ENCODE measurements around the gene MICB.
A peak's percentile ranks its signal among the peaks of the same experiment; 100 is the strongest.
"Not testable (repeated sequence)": the region's sequence is repeated elsewhere in the genome, so short reads cannot be mapped to it uniquely, and the experiment has no call there.

The MICB gene

DNA sequence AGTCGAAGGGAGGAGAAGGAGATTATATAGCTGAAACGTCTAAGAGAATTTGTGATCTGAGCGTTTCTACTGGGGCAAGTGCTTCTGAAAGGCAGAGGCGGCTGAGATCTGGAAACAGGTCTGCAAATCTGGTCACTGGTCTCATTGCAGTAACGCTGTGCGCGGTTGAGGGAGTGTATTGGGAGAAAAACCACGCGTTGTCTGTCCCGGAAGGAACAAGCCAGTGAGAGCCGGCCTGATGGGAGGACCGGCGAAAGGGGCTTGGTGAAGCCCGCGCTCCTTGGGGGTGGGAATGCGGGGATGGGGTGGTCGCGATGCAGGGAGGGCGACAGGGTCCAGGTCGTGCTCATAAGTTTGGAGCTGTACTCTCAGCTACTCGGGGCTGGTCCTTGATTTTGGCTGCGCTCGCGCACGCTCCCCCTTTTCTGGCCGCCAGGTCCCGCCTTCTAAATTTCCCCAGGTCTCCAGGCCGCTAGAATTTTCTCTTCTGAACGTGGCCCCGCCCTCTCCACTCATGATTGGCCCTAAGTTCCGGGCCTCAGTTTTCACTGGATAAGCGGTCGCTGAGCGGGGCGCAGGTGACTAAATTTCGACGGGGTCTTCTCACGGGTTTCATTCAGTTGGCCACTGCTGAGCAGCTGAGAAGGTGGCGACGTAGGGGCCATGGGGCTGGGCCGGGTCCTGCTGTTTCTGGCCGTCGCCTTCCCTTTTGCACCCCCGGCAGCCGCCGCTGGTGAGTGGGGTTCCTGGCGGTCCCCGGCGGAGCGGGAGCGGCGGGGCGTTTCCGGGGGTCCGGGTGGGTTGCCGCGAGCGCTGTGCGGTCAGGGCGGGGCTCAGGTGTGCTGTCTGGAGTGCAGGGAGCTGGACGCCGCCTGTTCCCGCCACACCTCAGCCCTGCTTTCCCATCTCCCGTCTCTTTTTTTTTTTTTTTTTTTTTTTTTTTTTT is at the start of gene MICB:
Gene MICB (plus strand): TSS at position 615 of the 946 bp plus-strand sequence. CDS start 49 bp downstream, at position 664.
- DNase-seq (ENCODE audit: low read depth in 2 of 2) = peak; percentile 61 to 72

DNA sequence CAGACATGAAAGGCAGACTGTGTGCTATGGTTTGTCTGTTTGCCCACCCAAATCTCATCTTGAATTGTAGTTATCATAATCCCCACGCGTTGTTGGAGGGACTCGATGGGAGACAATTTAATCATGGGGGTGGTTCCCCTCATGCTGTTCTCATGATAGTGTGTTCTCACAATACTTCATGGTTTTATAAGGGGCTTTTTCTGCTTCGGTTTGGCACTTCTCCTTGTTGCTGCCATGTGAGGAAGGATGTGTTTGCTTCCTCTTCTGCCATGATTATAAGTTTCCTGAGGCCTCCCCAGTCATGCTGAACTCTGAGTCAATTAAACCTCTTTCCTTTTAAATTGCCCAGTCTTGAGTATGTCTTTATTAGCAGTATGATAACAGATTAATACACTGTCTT is 47.2 kb upstream of the MICB start:
- no peak for DNase-seq (ENCODE audit: low read depth in 2 of 2)

DNA sequence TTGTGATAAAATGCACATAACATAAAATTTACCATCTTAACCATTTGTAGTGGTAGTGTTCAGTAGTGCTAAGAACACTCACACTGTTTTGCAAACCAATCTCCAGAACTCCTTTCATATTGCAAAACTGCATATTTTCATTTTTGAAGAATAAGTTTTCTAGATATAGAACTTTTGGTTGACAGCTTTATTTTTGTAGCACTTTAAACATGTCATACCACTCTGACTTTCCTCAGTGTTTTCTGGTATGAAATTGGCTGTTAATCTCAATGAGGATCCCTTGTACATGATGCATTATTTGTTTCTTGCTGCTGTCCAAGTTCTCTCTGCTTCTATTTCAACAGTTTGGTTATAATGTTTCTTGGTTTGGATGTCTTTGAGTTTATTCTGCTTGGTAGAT is 45.1 kb upstream of the MICB start:
- DNase-seq (ENCODE audit: low read depth in 2 of 2) = no peak

DNA sequence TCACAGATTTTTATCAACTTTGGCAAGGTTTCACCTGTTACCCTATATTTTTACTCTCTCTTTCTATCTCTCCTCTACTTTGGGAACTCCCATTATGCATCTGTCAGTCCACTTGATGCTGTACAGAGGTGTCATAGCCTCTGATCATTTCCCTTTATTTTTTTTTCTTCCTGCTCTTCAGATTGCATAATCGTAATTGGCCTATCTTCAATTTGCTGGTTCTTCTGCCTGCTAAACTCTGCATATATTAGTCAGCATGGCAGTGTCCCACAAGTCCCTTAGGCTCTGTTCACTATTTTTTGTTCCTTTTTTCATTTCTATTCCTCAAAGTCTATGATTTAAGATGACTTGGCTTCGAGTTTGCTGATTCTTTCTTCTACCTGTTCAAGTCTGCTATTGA is 44.7 kb upstream of the MICB start:
- no peak for DNase-seq (ENCODE audit: low read depth in 2 of 2)

DNA sequence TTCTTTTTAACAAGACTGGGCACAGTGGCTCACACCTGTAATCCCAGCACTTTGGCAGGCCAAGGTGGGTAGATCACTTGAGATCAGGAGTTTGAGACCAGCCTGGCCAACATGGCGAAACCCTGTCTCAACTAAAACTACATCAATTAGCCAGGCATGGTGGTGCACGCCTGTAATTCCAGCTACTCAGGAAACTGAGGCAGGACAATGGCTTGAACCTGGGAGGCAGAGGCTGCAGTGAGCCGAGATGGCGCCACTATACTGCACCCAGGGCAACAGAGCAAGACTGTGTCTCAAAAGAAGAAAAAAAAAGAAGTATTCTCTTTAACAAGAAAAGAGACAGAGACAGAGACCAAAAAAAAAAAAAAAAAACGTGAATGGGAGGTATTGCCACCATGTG is 38.1 kb upstream of the MICB start:
- not testable (repeated sequence) for DNase-seq (ENCODE audit: low read depth in 2 of 2)

DNA sequence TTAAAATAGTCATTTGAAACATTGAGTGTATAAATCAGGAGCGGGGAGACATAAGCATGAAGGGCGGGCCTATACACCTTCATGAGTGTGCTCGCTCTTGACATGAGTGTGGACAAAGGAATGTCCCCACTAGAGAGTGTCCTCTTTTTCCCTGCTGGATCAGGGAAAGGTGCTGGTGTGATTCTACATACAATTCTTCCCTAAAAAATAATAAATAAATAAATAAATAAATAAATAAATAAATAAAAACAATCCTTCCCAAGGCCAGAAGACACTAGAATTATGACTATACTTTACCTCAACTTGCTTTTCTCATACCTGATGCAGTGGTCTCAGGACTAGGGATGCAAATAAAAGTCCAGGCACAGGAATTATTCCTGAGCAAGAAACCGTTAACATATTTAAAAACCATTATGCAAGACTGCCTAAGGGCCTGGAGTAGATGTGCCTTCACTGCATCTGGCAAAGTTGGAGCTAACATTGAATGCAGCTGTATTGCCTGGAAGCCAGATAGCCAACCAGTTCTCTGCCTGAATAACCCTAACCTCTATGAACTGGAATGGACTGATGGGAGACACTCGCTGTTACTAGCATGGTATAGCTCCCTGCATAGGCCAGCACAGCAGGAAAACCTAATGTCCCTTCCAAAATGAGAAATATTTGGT is 37.5 kb upstream of the MICB start:
- DNase-seq (ENCODE audit: low read depth in 2 of 2) = no peak

DNA sequence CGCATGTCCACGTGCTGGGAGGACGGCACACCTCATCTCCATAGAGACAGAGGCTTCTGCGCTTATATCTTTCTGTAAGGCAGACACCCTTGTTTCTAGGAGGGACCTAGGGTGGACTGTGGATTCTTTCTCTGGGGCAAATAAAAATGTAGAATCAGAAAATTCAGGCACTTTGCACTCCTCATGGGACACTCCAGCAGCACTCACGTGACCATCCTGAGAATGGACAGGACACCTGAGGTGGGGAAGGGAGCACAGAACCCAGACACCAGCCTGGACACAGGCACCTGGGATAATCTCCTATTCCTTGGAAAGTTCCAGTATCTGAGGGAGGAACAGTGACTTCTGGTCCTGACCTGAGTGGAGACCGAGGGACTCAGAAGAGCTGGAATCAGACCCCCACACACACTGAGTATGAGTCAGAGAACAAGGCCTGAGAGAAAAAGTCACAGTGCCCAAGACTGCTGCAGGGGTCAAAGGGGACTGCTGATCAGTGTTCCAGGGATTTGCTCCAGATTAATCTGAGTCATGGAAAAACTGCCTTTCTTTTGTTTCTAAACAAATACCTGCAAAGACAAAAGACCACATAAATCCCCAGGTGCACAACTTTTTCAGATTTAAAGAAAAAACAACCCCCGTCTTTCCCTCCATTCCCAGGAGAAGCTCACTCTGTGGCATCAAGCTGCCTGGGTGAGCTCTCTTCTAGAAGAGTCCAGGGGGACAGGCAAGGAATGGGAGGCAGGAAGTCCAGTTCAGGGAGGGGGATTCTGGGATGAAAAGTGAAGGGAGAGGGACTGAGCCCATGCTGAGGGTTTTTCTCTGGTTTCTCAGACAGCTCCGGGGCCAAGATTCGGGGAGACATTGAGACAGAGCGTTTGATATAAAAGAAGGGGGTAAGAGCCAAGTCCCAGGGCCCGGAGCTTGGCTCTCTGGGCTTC is 35.6 kb upstream of the MICB start:
- DNase-seq (ENCODE audit: low read depth in 2 of 2) = no peak

DNA sequence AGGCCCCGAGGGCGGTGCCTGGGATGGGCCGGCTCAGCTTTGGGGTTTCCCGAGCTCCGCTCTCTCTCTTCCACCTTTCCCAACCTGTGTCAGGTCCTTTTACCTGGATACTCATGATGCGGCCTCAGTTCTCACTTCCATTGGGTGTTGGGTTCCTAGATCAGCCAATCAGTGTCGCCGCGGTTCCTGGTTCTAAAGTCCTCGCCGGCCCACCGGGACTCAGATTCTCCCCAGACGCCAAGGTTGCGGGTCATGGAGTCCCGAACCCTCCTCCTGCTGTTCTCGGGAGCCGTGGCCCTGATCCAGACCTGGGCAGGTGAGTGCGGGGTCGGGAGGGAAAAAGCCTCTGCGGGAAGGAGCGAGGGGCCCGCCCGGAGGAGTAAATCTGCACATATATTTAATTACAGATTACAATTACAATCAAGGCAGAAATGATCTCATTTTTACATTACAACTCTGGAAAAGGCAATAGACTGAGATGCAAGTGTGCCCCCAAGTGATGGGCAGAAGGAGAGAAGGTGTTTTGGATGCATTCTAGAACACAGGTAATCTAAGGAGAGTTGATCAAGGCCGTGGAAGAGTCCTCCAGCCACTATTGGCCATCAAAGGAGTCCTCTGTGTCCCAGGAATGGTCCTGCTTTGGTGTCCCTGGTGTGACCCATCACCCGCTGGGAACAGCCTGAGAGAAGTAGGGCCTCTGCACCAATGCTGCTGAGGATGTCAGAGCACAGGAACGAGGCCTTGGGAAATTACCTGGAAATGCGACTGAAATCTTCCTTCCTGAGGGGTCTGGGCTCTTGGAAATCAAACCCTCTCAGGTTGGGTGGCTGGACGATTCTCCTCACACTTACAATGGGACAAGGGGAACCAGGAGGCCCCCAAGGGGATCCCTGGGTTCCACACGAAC is 34.7 kb upstream of the MICB start:
- DNase-seq (ENCODE audit: low read depth in 2 of 2) = peak; percentile 82 to 86

DNA sequence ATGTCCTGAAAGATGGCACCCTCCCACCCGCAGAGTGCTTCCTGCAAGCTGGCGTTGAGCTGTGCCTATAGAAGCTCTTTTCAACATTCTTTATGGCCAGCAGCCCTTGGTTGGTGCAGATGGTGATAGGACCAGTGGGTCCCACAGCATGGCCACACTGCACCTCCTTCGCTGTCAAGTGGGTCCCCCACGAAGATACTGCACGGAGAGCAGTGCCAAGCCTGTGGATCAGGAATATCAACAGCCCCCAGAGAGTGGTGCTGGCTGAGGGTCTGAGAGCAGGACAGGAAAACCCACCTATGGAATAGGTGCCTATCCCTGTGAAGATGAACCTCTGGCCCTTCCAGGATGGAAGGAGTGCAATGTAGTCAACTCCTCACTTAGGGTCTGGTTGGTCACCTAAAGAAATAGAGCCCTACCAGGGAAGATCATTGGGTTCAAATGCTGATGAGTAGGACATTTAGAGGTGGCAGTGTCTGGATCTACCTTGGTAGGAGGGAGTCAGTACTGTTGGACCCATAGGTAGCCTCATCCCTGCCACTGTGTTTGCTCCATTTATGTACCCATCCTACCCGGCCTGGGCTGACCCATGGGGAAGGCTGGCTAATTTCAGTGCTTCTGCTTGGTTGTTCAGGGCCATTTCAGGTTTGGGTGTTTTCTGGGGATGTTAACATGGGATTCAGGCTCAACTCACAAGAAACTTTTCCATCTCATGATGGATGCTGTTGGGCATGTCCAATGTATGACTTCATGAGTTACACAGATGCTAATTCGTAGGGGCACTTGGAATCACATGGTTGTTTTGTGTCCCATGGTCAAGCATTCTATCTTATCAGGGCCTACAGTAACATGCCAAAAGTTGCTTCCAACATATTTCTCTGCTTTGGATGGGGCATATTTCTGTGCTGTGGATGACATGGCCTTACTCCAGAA is 33.4 kb upstream of the MICB start:
- DNase-seq (ENCODE audit: low read depth in 2 of 2) = no peak

DNA sequence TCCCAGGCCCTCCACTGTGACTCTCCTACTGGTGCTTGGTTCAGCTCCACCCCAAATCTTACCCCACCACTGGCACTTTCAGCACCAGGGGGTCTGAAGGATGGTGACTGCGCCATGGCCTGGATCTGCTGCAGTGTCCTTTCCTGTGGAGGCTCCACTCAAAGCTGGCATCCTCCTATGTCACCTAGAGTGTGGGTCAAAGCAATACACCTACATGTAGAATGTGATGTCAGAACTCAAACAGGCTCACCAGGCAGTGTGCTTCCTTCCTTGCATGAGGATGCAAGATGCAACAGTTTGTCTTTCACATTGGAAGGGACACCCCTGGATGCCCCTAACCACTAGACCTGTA is 32.8 kb upstream of the MICB start:
- no peak for DNase-seq (ENCODE audit: low read depth in 2 of 2)

DNA sequence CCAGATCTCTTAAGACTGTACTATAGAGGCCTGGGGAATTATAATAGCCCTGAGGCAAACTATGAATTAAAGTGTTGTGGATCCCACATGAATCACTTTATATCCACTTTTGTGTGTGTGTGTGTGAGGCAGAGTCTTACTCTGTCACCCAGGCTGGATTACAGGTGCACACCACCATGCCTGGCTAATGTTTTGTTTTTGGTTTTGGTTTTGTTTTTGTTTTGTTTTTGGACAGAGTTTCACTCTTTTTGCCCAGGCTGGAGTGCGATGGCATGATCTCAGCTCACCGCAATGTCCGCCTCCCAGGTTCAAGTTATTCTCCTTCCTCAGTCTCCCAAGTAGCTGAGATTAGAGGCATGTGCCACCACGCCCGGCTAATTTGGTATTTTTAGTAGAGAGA is 32.2 kb upstream of the MICB start:
- DNase-seq (ENCODE audit: low read depth in 2 of 2) = no peak

DNA sequence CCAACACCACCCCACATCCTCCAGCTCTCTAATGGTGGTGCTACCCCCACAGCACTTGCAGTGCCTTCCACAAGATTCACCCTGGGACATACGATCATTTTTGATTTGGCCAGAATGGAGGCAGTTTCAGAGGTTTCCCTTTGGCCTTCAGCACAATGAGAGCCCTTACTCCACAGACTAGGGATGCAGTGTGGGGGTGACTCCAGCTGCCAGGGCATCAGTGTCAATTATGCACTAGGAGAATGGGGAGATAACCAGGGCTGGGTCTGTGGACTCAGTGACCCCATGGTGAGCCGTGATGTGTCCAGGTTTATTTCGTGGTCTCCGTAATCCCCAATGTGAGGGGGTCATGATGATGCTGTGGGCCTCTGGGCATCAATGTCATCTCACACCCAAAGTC is 31.5 kb upstream of the MICB start:
- no peak for DNase-seq (ENCODE audit: low read depth in 2 of 2)

DNA sequence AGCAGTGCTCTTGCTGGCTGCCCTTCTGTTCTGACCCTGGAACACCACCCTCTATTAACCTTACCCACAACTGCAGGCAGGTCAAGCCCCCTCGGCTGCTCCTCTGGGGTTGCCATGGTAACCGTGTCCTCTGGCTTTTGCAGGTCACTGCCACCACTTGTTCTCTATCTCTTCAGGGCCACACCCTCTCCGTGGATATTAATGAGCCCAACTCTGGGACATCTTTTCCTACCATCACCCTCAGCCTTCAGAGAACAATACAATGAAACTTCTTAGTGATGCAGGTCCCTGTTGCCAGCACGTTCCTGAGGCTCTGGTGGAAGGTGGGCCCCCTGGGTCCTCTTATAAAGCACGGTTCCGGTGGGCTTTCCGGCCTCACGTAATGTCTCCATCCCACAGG is 30.8 kb upstream of the MICB start:
- no peak for DNase-seq (ENCODE audit: low read depth in 2 of 2)

DNA sequence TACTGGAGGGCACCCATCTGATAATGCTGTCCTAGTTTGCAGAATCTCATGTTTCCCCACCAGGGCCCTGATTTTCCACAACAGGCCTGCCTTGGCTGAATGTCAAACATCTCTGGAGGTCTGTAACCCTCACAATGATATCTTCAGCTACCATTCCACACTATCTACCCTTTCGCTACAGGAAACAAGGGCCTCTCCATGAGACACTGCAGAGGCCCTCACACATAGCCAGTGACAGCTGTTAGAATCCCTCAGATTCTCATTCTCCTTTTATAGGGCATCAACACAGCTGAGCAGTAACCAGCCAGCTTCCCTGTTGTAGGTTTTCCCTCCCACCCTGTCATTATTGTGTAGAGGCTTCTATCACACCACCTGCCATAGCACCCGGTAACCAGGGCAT is 29.6 kb upstream of the MICB start:
- no peak for DNase-seq (ENCODE audit: low read depth in 2 of 2)

DNA sequence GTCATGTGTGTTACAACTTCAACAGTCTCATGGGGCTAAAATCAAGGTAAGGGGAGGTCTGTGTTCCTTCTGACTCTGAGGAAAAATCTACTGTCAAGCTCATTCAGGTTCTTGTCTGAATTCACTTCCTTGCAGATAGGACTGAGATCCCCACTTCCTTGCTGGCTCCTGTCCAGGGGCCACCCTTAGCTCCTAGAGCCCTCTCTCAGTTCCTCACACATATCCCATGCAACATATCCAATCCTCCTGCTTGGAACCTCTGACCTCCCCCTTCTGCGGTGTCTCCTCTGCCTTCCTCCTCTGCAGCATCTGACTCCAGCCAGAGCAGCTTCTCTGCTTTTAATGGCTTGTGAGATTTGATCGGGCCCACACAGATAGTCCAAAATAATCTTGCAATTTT is 27.1 kb upstream of the MICB start:
- DNase-seq (ENCODE audit: low read depth in 2 of 2) = no peak

DNA sequence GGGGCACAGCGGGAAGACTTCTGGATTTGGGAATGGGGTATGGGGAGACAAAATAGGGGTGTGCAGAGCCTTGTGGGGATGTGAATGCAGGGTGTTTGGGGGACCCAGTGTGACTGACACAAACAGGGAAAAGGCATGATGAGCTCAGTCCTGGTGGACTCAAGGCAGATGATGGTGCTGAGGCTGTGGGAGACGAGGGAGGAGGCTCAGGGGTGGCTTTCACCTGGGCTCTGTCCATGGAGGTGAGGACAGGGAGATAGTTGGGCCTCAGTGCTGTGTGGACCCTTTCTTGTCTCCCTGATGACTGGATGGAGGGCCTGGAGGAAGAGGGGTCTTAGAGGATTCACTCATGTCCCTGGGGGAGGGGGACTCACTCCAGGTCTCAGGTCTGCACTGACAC is 26.2 kb upstream of the MICB start:
- no peak for DNase-seq (ENCODE audit: low read depth in 2 of 2)

DNA sequence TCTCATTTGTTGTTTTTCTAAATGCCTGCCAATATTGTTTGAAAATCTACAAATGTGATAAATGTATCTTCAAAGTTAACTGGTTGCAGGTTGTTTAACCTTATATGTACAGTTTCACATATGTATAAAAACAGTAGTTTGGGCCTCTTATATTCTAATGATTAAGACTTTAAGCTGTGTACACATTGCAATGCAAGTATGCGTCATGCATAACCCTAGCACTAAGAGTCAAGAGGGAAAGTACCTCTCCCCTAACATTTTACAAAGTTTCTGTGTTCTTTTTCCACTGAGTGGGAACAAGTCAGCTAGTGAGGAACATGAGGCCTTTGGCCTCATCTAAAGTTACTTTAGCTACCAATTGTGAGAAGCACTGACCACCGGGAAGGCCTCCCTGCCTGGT is 25.7 kb upstream of the MICB start:
- no peak for DNase-seq (ENCODE audit: low read depth in 2 of 2)

DNA sequence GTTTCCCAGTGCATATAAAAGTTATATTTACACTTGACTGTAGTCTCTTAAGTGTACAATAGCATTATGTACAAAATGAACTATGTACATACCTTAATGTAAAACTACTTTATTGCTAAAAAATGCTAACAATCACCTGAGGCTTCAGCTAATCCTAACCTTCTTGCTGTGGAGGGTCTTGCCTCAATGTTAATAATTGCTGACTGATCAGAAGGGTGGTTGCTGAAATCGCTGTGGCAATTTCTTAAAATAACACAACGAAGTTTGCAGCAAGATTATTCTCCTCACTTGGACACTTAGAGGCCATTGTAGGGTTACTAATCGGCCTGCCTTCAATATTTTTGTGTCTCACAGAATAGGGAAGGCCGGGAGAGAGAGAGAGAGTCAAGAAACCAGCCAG is 24.7 kb upstream of the MICB start:
- no peak for DNase-seq (ENCODE audit: low read depth in 2 of 2)

DNA sequence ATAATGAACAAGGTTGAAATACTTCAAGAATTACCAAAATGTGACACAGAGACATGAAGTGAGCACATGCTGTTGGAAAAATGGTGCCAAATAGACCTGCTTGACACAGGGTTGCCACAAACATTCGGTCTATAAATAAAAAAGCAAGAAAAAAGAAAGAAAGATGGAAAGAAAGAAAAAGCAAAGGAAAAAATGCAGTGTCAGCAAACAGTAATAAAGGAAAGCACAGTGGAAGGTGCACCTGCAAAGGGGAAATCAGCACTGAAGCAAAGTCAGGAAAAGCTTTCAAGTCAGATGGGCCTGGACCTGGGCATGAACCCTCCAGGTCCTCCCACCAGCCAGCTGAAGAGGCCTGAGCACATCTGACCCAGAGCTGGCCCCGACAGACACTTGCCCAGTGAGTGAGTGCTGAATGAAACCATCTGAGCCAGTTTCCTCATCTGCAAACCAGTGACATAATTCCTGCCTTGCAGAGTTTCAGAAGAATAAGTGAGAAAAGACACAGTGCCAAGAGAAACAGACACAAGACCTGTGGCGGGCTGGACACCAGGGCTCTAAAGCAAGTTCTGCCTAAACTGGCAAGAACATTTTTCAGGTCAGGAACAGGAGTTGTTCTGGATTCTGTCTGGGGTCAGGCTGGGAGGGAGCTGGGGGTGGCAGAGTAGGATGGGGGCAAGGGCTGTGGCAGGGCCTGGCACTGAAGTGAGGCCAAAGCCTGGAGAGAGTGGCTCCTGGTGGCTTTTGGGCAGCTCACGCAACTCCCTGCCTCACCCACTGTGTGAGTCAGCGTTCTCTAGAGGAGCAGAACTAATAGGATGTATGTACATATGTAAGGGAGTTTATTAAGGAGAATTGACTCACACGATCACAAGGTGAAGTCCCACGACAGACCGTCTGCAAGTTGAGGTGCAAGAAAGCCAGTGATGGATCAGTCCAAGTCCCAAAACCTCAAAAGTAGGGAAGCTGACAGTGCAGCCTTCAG is 23.9 kb upstream of the MICB start:
- DNase-seq (ENCODE audit: low read depth in 2 of 2) = no peak

Data from stimulated activated CD8-positive, alpha-beta memory T cell treated with anti-CD3 and anti-CD28 coated beads, Interleukin-7, amount 100 ng/mL, for 1 hour (primary cell).